Measurements from ENCODE around the gene ALPL. TPM values are rescaled to one million over a fixed set of nuclear protein-coding genes. Genes with fewer than 3 reads are reported as not detected.

The ALPL gene
- total and polyA plus RNA-seq, 9 of the 15 experiments (the other 6 are each of a cell fraction or from before 2014, with no cell fraction given) = 0.04 to 0.38 (median 0.18) TPM; not detected in 4

GRCh38 chr1:21616372-21616771 lies 107.1 kb downstream of the ALPL start:
- Histone ChIP-seq H3K4me3 (no peak overlapping the region), H3K27me3 (ENCODE audit: control insufficient read depth in 2 of 2, insufficient read depth in 2 of 2, low read length in 2 of 2) (no peaks in the 10 kb centered on the region), H3K9ac (ENCODE audit: insufficient read depth in 1 of 2, low read depth in 2 of 2, low read length in 2 of 2) (peak overlapping the region; percentile 8 to 49; a peak in 2 of 4 replicates), H3K36me3 (ENCODE audit: control insufficient read depth, insufficient read depth, low read length) (peaks cover 51% of the 10 kb centered on the region), H3K9me1 (ENCODE audit: control insufficient read depth, insufficient read depth, low read length) (peaks cover 8% of the 10 kb centered on the region), H3K4me1 (replicated peaks in 1 of 2; ENCODE audit: control insufficient read depth in 2 of 2, insufficient read depth in 2 of 2, low read length in 2 of 2) (peaks cover 59 to 87% of the 10 kb centered on the region in 2 experiments), H4K20me1 (replicated peaks; ENCODE audit: control insufficient read depth, insufficient read depth, low read length) (no peaks in the 10 kb centered on the region), H2AFZ (ENCODE audit: low read depth, low read length) (no peak overlapping the region; the same call in 1 of the 2 replicates), H3K4me2 (ENCODE audit: insufficient read depth, low read length) (no peak overlapping the region), H3K9me3 (replicated peaks; ENCODE audit: control insufficient read depth, insufficient read depth, low read depth, low read length) (no peaks in the 10 kb centered on the region), H3K79me2 (ENCODE audit: control insufficient read depth, insufficient read depth, low read length) (peaks cover 23% of the 10 kb centered on the region), H3K27ac (ENCODE audit: extremely low read depth, low read depth, low read length) (peak overlapping the region; percentile 47)
- ATAC-seq = no peak
- BruUV-seq (replicated peaks) = no TSS peak
- ChIA-PET CTCF (ENCODE audit: low intra/inter-chr PET ratio) (no interaction called here), POLR2A (interaction anchor here (0.6 to 1.2 kb wide), 5 partner anchors 9 to 31 kb away, joined by 3 to 4 read pairs (median 3); no protein-coding TSS in a partner anchor)
- DNase-seq (ENCODE audit: extremely low read depth in 1 of 4, low spot score in 3 of 4) = no peak
- intact Hi-C loops (cut with micrococcal nuclease) (no loop called here), in situ Hi-C loops (cut with MboI) (no loop called here)
- 53% methylated on average over 8 of the region's 8 CpGs for WGBS (ENCODE audit: insufficient coverage, low coverage, missing lambda C conversion rate)
- FAIRE-seq = no peak
- TF ChIP-seq SREBF1 (IDR thresholded peaks at IDR 0.05; ENCODE audit: borderline replicate concordance, low read depth, low read length) (no peak), SAFB2 (IDR thresholded peaks at IDR 0.05; ENCODE audit: borderline replicate concordance, low read depth, low read length, severe bottlenecking) (no peak), ZNF224 (CRISPR knock-in tag; IDR thresholded peaks at IDR 0.05) (no peak), HDAC8 (tag; IDR thresholded peaks at IDR 0.05) (no peak), ZNF395 (CRISPR knock-in tag; IDR thresholded peaks at IDR 0.05) (peak; percentile 38; the same call in 1 of the 2 replicates), ESRRA (IDR thresholded peaks at IDR 0.05; ENCODE audit: borderline replicate concordance, low read depth) (peak; percentile 92; the same call in 1 of the 2 replicates), KLF10 (CRISPR knock-in tag; IDR thresholded peaks at IDR 0.05) (no peak), SMARCA5 (IDR thresholded peaks at IDR 0.05) (no peak), FOXK2 (conservative IDR thresholded peaks at IDR 0.05 in 1 of 2, IDR thresholded peaks at IDR 0.05 in 1 of 2; ENCODE audit: low read depth in 2 of 2) (no peak), ZNF586 (CRISPR knock-in tag; conservative IDR thresholded peaks at IDR 0.05) (no peak)
- TF ChIP-seq, protein P1, sequence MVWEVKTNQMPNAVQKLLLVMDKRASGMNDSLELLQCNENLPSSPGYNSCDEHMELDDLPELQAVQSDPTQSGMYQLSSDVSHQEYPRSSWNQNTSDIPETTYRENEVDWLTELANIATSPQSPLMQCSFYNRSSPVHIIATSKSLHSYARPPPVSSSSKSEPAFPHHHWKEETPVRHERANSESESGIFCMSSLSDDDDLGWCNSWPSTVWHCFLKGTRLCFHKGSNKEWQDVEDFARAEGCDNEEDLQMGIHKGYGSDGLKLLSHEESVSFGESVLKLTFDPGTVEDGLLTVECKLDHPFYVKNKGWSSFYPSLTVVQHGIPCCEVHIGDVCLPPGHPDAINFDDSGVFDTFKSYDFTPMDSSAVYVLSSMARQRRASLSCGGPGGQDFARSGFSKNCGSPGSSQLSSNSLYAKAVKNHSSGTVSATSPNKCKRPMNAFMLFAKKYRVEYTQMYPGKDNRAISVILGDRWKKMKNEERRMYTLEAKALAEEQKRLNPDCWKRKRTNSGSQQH (CRISPR knock-in tag; IDR thresholded peaks at IDR 0.05) = no peak
- TF ChIP-seq, protein P2, sequence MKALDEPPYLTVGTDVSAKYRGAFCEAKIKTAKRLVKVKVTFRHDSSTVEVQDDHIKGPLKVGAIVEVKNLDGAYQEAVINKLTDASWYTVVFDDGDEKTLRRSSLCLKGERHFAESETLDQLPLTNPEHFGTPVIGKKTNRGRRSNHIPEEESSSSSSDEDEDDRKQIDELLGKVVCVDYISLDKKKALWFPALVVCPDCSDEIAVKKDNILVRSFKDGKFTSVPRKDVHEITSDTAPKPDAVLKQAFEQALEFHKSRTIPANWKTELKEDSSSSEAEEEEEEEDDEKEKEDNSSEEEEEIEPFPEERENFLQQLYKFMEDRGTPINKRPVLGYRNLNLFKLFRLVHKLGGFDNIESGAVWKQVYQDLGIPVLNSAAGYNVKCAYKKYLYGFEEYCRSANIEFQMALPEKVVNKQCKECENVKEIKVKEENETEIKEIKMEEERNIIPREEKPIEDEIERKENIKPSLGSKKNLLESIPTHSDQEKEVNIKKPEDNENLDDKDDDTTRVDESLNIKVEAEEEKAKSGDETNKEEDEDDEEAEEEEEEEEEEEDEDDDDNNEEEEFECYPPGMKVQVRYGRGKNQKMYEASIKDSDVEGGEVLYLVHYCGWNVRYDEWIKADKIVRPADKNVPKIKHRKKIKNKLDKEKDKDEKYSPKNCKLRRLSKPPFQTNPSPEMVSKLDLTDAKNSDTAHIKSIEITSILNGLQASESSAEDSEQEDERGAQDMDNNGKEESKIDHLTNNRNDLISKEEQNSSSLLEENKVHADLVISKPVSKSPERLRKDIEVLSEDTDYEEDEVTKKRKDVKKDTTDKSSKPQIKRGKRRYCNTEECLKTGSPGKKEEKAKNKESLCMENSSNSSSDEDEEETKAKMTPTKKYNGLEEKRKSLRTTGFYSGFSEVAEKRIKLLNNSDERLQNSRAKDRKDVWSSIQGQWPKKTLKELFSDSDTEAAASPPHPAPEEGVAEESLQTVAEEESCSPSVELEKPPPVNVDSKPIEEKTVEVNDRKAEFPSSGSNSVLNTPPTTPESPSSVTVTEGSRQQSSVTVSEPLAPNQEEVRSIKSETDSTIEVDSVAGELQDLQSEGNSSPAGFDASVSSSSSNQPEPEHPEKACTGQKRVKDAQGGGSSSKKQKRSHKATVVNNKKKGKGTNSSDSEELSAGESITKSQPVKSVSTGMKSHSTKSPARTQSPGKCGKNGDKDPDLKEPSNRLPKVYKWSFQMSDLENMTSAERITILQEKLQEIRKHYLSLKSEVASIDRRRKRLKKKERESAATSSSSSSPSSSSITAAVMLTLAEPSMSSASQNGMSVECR (CRISPR knock-in tag; IDR thresholded peaks at IDR 0.05) = no peak
